GM21447 (cell line): ENCODE data around the gene STAG1.
"Not testable (repeated sequence)": the region's sequence is repeated elsewhere in the genome, so short reads cannot be mapped to it uniquely, and the experiment has no call there.

Source experiments
- ATAC-seq: cut with Tn5 transposase; IDR thresholded peaks from one replicate; pipeline ENCODE4 v1.9.1; 2021; ENCODE audit not compliant: unreplicated experiment

Gene STAG1

DNA sequence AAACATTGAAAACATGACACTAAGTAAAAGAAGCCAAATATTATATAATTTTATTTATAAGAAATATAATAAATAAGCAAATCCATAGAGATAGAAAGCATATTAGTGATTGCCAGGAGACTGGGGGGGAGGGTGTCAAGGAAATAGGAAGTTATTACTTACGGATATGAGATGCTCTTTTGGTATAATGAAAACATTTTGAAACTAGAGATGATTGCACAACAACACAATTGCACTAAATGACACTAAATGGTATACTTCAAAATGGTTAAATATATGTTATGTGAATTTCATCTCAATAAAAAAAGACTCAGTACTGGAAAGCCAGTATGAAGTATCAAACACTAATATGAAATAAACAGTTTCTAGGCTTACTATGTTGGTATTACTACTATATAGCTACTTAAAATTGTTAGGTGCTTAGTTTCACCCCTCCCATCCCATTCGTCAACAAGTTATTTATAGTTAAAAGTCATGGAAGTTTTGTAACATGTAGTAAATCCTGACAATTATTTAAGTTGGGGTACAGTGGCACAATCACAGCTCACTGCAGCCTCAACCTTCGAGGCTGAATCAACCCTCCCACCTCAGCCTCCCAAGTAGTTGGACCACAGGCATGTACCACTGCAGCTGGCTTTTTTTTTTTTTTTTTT, 43.7 kb downstream of the STAG1 start:
- no peak for ATAC-seq

DNA sequence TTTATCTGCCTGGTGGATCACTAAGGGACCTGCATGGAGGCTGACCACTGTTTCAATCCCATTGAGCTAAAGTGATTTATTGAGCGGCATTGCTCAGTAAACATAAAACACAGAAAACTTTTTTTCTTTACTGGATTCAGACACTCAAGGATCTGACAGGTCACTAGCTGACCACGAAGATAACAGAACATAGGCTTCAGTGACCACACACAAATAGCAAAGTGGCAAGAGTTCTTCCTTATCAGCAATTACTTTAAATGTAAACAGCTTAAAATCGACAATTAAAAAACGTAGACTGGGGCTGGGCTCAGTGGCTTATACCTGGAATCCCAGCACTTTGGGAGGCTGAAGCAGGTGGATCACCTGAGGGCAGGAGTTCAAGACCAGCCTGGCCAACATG, 48.7 kb downstream of the STAG1 start:
- ATAC-seq: no peak

DNA sequence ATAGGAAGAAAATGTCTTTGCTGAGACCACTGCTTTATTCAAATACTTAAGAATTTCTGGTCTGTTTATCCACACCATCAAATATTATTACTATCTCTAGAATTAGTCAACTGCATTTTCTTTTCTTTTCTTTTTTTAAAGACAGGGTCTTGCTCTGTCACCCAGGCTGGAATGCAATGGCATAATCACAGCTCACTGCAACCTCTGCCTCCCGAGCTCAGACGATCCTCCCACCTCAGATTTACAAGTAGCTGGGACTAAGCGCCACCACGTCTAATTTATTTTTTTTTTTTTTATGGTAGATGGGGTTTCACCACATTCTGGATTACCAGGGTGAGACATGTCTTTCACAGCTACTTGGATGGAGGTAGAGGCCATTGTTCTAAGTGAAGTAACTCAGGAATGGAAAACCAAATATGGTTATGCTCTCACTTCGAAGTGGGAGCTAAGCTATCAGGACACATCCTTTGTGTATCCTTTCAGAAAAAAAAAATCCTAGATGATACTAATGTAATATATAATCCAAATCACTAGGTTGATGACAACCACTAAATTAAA, 52.8 kb downstream of the STAG1 start:
- no peak for ATAC-seq

DNA sequence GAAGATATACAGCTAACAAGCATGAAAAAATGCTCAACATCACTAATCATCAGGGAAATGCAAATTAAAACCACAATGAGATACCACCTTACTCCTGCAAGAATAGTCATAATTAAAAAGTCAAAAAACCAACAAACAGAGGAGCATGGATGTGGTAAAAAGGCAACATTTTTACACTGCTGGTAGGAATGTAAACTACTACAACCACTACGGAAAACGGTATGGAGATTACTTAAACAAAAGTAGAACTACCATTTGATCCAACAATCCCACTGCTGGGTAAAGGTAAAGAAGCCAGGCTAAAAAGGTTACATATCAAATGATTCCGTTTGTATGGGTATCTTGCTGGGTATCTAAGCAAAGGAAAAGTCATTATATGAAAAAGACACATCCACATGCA, 53.8 kb downstream of the STAG1 start:
- no peak for ATAC-seq

DNA sequence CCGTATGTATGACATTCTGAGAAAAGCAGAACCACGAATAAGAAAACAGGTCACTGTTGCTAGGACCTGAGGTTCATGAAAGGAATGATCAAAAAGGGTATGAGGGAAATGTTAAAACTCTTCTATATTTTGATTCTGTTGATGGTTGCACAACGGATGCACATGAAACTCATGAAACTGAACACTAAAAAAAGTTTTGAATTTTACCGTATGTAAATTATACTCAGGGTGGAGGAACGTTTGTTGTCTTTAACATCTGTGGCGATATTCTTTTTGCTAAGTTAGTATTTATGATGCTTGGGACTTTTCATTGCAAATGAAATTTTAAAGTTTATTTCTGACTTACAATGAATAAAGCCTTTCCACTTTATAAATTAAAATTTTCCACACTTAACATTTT, 55.4 kb downstream of the STAG1 start:
- ATAC-seq: no peak

DNA sequence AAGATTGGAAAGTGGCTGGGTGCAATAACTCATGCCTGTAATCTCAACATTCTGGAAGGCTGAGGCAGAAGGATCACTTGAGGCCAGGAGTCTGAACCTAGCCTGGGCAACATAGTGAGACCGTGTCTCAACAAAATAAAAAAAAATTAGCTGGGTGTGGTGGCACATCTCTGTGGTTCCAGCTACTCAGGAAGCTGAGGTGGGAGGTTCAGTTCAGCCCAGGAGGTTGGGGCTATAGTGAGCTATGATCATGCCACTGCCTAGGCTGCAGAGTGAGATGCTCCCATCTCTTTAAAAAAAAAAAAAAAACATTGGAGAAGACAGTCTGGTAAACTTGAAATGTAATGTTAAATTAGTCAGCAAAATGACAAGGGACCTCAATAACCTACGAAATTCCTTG, 57.9 kb downstream of the STAG1 start:
- ATAC-seq: no peak

DNA sequence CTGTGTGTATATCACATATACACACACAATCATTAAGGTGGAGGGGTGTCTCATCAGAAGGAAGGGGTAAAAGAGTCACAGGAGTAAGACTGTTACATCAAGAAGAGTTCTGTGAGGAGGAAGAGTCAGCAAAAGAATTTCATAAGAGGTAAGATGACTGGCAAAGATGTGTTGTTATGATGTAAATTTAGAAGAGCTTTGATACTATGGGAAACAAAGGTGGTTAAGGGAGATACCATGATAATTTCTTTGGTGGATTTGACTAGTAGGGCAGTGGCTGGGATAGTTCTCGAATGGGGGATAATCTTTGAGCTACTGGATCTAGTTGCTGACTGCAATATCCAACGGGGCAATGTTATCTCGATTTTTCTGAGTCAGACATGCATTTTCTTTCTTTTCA, 61.6 kb downstream of the STAG1 start:
- no peak for ATAC-seq

DNA sequence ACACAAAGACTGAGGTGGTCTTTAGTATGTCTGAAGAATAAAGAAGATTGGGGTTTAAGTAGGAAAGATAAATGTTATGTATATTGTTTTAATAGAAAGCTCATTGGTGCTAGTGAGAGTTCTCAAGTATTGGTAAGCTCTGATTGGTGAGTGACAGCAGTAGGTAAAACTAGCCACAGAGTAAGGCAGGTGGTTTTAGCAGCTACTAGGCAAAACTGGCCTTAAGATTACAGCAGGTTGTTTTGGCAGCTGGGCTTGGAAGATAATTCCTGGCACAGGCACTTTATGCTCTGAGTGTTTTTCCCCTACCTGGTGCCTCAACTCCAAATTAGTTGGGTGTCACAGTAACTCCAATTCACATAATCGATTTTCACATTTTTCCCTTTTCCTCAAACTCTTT, 66.3 kb downstream of the STAG1 start:
- no peak for ATAC-seq

DNA sequence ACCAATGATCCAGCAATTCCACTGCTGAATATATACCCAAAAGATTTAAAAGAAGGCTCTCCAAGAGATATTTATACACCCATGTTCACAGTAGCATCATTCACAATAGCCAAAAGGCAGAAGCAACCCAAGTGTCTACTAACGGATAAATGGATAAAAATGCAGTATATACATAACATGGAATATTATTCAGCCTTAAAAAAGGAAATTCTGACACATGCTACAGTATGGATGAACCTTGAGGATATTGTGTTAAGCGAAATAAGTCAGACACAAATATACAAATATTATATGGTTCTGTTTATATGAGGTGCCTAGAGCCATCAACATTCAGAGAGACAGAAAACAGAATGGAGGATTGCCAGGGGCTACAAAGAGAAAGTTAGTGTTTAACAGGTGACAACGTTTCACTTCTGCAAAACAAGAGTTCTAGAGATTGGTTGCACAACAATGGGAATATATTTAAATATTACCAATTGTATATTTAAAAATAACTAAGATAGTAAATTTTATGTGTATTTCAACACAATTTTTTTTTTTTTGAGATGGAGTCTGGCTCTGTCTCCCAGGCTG, 69.4 kb downstream of the STAG1 start:
- no peak for ATAC-seq

DNA sequence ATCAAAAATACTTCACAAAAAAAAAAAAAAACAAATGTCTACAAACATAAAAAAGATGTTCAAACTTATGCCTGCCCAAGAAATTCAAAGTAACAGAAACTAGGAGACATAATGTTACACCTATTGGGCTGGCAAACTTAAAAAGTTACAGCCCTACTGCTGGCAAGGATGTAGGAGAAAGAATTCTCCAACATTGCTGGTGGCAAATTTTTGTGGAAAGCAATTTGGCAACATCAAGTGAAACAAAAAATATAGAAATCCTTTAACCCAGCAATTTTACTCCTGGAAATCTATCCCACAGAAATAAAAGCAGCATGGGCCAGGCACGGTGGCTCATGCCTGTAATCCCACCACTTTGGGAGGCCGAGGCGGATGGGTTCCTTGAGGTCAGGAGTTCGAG, 73.2 kb downstream of the STAG1 start:
- ATAC-seq: no peak

DNA sequence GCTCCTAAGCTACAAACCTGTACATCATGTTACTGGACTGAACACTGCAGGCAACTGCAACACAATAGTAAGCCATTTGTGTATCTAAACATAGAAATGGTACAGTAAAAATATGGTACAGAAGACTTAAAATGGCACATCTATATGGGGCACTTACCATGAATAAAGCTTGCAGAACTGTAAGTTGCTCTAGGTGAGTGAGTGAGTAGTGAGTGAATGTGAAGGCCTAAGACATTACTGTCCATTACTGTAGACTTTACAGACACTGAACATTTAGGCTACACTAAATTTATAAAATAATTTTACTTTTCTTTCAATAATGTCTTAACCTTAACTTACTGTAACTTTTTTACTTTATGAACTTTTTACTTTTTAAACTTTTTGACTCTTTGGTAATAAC, 76.2 kb downstream of the STAG1 start:
- no peak for ATAC-seq

DNA sequence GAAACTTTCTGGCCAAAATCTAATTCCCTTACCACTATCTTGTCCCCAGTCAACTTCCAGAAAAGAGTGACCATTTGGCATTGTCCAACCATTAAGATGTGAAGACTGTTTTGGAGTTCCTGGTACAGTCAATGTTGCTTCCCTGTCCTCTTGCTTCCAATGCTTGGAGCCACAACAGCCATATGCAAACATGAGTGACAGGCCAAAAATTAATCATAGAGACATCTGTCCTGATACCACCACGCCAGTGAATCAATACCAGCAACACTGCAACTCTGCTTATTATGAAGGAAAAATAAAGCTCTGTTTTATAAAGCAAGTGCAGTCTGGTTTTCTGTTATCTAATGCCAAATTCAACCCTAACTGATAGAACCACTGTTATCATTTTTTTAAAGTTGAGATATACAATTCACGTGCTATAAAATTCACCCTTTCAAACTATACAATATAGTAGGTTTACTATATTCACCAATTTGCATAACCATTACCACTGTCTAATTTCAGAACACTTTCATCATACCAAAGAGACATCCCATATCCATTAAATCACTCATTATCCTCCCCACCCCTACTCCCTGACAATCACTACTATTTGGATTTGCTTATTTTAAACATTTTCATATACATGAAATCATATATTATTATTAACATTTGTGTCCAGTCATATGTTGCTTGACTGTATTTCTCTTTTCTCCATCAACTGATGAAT, 76.9 kb downstream of the STAG1 start:
- ATAC-seq: no peak

DNA sequence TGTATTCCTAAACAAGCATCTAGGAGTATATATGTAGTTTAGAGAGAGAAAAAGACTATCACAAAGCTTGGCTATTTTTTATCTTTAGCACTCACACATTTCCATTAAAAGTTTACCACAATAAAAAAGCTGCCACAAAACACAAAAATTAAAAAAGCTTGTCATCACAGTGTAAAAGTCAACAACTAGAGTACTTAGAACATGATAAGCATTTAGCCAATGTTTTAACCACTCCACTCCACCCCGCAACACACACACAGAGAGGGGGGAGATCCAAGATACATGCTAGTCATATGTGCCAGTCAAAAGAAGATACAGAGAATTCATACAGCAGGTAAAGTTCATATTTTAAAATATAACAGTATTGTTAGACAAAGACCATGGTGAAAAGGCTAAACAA, 79.7 kb downstream of the STAG1 start:
- ATAC-seq: no peak

DNA sequence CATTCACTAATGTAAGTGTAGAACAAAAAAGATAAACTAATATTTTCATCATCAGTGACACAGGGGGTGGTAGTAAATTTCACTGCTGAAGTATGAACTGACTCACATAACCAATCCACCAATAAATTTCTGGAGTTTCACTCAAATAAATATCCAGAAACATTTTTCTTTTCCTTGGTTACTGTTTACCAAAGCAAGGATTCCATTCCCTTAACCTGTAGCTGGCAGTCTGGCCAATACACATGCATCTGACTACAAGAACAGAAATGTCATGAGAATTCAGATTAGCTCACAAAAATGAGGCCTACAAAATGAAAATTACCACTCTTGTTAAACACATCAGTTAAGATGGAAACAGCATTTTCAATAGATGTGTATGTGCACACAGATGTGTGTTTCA, 80.3 kb downstream of the STAG1 start:
- ATAC-seq: no peak

DNA sequence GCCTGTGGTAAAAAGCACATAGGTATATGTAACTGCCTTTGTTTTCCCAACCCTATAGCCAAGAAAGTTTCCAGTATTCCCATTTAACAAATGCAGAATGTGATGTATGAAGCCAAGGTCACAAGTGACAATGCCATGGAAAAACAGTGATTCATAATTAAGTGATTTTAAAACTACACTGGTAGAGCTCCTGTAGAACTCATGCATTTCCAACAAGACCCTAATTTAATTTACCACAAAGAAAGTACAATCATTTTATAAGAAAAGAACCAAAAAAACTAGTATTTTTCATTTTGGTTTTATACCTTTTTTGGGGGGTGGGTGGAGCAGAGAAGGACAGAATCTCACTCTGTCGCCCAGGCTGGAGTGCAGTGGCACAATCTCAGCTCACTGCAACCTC, 82.0 kb downstream of the STAG1 start:
- ATAC-seq: no peak

DNA sequence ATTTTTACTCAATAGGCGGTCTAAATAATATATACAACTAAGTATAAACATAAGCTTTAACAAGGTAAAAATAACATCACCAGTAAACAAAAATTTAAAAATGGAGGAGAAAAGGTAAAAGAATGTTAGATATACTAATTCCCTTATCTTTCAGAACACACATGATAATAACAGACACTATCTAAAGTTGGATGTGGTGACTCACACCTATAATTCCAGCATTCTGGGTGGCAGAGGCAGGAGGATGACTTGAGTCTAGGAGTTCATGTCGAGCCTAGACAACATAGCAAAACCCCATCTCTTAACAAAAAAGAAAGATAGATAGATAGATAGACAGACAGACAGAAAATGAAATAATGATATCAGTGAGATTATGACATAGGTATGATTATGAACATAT, 85.1 kb downstream of the STAG1 start:
- ATAC-seq: no peak

DNA sequence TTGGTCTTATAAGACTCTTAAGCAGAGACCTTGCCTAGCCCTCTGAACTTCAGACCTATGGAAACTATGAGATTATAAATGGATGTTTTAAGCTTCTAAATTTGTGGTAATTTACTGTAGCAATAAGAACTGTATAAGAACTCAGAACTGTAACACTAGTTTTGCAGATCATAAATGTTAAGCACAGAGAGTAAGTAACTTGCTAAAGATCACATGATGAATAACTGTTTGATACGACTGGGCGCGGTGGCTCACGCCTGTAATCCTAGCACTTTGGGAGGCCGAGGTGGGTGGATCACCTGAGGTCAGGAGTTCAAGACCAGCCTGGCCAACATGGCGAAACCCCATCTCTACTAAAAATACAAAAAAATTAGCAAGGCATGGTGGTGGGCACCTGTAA, 85.9 kb downstream of the STAG1 start:
- ATAC-seq: not testable (repeated sequence)

DNA sequence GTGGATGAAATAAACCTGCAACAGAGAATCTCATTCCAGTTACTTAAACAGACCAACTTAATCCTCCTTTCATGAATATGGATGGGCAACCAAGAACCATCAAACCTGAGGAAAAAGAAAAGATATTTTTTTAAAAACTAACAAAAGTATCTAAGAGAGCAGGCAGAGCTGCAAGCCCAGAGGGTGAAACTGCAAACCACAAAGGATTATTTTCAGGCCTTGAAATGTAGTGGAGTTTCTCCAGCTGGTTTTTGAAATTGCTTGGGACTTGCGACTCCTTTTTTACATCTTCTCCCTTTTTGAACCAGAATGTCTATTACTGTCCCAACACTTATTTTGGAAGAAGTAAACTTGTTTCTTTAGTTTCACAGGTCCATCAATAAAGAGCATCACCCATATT, 87.4 kb downstream of the STAG1 start:
- no peak for ATAC-seq

DNA sequence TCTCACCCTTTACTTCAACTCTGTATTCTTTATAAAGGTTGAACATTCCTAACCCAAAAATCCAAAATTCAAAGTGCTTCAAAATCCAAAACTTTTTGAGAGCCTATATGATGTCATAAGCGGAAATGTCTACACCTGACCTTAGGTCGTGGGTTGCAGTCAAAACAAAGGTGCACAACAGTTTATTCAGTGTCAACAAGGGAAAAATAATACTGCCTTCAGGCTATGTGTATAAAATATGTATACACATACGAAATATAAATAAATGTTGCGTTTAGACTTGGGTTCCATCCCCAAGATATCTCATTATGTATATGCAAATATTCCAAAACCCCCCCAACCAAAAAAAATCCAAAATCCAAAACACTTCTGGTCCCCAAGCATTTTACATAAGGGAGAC, 90.9 kb downstream of the STAG1 start:
- ATAC-seq: no peak

DNA sequence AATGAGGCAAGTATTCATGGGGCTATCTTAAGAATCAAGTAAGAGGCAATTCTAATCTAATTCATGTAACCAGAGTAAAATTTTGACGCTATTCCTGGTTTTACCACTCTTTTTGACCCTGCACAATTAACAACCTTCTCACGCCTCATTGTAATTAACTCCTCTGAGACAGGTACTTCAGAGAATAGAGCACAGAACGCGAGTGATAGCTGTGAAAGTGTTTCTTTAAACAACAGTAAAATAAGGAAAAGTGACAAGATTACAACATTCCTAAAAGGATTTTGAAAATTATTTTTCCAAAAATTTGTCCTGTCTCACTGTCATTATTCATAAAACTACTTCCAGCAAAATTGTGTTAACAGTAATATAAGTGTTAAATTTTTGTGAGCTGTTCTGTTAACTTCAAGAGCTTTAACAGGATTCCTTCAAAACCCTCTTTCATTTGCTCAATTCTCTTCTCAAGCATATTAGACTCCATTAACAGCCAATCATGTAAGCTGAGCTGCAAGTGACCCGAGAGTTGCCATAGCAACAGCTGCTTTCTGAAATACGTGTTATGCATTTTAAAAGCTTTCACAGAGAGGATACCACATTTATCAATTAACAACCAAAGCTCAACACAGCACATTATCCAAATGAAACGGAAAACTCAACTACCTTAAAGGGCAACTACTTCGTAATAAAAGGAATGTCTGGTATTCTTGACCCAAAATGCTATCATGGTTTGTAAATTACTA, 93.1 kb downstream of the STAG1 start:
- no peak for ATAC-seq

DNA sequence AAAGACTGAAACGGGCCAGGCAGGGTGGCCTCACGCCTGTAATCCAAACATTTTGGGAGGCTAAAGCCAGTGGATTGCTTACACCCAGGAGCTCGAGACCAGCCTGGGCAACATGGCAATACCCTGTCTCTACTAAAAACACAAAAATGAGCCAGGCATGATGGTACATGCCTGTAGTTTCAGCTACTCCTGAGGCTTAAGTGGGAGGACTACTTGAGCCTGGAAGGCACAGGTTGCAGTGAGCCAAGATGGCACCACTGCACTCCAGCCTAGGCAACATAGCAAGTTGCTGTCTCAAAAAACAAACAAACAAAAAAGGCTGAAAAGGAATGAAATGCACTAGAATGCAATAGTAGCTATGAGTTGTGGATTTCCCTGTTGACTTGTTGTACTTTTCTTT, 94.7 kb downstream of the STAG1 start:
- no peak for ATAC-seq

DNA sequence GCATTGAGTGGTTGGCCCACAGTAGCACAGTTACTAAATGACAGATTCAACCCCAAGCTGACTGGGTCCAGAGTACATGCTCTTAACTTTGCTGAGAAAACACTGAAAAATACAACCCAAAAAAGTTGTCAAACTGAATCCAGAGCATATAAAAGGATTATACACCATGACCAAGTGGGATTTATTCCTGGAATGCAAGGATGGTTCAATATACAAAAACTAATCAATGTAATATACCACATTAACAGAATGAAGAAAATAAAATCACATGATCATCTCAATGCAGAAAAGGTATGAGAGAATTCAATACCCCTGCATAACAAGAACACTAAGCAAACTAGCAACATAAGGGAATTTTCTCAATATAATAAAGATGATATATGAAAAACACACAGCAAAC, 98.5 kb downstream of the STAG1 start:
- ATAC-seq: no peak
